ENCODE results near the gene ZNF32.

GRCh38 chr10:43622038-43622437 lies 26.6 kb downstream of the ZNF32 start:
- TF ChIP-seq, protein P1, sequence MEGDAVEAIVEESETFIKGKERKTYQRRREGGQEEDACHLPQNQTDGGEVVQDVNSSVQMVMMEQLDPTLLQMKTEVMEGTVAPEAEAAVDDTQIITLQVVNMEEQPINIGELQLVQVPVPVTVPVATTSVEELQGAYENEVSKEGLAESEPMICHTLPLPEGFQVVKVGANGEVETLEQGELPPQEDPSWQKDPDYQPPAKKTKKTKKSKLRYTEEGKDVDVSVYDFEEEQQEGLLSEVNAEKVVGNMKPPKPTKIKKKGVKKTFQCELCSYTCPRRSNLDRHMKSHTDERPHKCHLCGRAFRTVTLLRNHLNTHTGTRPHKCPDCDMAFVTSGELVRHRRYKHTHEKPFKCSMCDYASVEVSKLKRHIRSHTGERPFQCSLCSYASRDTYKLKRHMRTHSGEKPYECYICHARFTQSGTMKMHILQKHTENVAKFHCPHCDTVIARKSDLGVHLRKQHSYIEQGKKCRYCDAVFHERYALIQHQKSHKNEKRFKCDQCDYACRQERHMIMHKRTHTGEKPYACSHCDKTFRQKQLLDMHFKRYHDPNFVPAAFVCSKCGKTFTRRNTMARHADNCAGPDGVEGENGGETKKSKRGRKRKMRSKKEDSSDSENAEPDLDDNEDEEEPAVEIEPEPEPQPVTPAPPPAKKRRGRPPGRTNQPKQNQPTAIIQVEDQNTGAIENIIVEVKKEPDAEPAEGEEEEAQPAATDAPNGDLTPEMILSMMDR (IDR thresholded peaks at IDR 0.05): no peak
- no peak for TF ChIP-seq EZH2 (IDR thresholded peaks at IDR 0.05; ENCODE audit: borderline replicate concordance, insufficient read depth, low read depth, low read length, poor library complexity, severe bottlenecking)

All from B cell (primary cell).